HG03342 (cell line): ENCODE data around the gene F2R.
"Not testable (repeated sequence)": the region's sequence is repeated elsewhere in the genome, so short reads cannot be mapped to it uniquely, and the experiment has no call there.

Experiments
- ATAC-seq: cut with Tn5 transposase; IDR thresholded peaks from one replicate; pipeline ENCODE4 v1.9.1; 2021; ENCODE audit warnings: mild to moderate bottlenecking, moderate library complexity; ENCODE audit not compliant: unreplicated experiment

Gene F2R

DNA sequence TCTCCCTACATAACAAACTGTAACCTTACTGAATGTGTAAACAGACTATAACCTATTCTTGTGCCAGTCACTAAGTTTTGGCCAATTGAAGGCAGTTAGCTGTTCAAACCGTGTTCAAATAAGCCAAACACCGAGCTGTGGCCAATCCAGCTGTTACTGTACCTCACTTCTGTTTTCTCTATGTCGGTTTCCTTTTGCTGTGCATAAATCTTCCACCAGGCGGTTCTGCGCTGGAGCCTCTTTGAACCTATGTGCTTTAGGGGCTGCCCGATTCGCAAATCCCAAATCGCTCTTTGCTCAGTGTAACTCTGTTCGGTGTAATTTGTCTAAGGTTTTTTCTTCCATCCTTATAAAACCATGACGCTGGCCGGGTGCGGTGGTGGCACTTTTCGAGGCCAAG is 31.8 kb downstream of the F2R start:
- ATAC-seq = no peak

GRCh38 chr5:76751291-76751690 is 35.4 kb downstream of the F2R start:
- no peak for ATAC-seq

GRCh38 chr5:76754668-76755078 is 38.7 kb downstream of the F2R start:
- no peak for ATAC-seq

DNA sequence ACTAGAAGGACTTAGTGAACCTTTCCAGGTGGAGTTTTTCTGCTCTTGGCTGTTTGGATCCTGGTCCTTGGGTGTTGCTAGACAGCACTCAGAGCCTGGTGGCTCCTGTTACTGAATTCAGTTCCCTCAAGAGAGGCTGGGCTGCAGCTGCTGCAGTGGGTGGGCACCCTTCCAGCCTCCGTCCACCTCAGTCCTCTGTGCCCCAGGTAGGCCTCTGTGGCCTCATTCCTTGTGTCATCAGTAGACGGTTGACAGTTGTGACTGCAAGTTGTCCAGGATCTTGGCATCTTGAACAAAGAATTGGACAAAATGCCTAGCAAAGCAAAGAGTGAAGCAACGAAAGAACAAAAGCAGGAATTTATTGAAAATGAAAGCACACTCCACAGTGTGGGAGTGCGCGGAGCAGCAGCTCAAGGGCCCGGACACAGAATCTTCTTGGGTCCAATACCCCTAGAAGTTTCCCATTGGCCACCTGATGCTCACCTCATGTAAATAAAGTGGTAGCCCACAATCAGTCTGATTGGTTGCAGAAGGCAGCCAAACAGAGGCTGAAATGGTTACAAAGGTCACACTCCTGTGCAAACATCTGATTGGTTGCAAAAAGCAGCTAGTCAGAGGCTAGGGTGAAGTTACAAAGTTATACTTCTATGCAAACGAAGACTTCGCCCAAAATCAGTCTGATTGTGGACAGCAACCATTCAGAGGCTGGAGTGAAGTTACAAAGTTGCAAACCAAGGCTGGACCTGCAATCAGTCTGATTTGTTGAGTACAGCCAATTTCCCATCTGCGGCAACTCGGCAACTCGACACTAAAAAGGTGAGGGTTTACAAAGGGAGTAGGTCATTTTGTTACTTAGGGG is 40.1 kb downstream of the F2R start:
- no peak for ATAC-seq

- ATAC-seq = no peak
Observed at GRCh38 chr5:76757049-76757448, 41.1 kb downstream of the F2R start.

DNA sequence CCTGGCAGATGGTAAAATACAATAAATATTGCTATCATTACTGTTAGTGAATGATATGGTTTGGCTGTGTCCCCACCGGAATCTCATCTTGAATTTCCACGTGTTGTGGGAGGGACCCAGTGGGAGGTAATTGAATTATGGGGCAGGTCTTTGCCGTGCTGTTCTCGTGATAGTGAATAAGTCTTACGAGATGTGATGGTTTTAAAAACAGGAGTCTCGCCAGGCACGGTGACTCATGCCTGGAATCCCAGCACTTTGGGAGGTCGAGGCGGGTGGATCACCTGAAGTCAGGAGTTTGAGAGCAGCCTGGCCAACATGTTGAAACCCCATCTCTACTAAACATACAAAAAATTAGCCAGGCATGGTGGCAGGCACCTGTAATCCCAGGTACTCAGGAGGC is 45.2 kb downstream of the F2R start:
- ATAC-seq = not testable (repeated sequence)

- no peak for ATAC-seq
Observed at GRCh38 chr5:76762484-76762883, 46.6 kb downstream of the F2R start.

GRCh38 chr5:76763136-76763535 is 47.2 kb downstream of the F2R start:
- ATAC-seq = no peak

- no peak for ATAC-seq
Observed at GRCh38 chr5:76764374-76764773, 48.4 kb downstream of the F2R start.

- no peak for ATAC-seq
Observed at GRCh38 chr5:76765249-76765648, 49.3 kb downstream of the F2R start.

- ATAC-seq = no peak
Observed at GRCh38 chr5:76766746-76767145, 50.8 kb downstream of the F2R start.

GRCh38 chr5:76771041-76771440 is 55.1 kb downstream of the F2R start:
- ATAC-seq = not testable (repeated sequence)

DNA sequence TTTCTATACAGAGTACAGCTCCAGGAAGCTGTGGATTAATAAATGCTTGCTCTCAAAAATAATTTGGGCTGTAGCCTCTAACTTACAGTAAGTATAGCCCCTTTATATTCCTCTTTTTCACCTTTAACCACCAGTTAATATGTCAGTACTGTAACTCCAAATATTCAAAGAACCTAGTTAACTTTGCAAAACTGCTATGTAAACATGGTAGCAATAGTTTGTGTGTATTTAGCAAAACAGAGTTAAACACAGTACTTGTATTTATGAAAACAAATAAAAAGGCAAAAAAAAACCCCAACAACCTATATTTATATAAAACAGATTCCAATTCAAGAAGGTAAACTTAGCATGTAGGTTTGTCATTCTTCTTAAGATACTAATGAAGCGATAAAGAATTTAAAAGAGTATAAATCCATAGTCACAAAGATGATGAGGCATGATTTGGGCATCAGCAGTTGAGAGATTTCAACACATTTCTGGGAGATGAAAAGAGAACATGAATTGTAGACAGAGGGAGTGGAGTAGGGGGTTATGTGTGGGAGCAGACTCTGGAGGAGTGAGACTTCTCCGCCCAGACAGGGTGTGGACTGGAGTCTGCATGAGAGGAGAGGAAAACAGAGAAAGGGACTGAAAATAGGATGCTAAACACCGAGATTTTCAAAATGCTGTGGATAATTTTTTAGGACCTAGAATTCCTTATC is 55.9 kb downstream of the F2R start:
- no peak for ATAC-seq

DNA sequence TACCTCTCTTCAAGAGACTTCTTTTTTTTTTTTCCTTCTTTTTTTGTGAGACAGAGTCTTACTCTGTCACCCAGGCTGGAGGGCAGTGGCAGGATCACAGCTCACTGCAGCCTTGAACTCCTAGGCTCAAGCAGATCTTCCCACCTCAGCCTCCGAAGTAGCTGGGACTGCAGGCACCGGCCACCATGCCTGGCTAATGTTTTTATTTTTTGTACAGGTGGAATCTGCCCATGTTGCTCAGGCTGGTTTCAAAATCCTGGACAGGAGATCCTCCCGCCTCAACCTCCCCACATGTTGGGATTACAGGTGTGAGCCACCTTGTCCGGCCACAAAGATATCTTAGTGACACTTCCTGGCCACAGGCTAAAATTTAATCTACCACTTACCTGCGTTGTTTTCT is 60.0 kb downstream of the F2R start:
- no peak for ATAC-seq

DNA sequence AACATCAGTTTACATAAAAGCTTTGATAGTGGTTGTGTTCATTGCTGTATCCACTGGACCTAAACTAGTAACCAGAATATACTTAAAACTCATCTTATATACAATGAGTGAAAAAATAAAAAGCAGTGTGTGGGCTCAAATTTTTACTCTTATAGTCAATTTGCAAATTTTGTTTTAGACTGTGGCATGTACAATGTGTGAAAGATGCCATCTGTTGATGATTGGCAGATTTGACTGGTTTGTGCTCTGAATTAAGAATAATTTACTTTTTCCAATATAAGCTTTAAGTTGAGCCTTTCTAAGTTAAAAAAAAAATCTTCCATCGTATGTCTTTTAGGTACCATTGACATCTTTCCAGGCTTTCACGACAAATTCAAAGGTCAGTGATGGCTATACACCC is 60.5 kb downstream of the F2R start:
- no peak for ATAC-seq

DNA sequence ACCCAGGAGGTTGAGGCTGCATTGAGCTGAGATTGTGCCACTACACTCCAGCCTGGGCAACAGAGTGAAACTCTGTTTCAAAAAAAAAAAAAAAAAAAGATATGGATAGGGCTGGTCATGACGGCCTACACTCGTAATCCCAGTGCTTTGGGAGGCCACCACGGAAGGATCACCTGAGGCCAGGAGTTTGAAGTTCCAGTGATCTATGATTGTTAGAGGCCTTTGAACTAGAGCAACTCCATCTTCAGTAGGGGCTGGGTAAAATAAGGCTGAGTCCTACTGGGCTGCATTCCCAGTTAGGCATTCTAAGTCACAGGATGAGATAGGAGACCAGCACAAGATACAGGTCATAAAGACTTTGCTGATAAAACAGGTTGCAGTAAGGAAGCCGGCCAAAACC is 64.7 kb downstream of the F2R start:
- not testable (repeated sequence) for ATAC-seq

- ATAC-seq = no peak
Observed at GRCh38 chr5:76781775-76782174, 65.8 kb downstream of the F2R start.

- ATAC-seq = no peak
Observed at GRCh38 chr5:76782444-76782843, 66.5 kb downstream of the F2R start.
